ENCODE data around the gene CCDC61. TPM values are rescaled to one million over a fixed set of nuclear protein-coding genes. Genes with fewer than 3 reads are reported as not detected.
A peak's percentile ranks its signal among the peaks of the same experiment; 100 is the strongest.

The CCDC61 gene
- total RNA-seq (2014; rRNA removed; shearing (Covaris generic)) (6.9 and 9.0 TPM in 2 replicates), polyA plus RNA-seq (2016; fragmentation: Nextera tagmentation; extraction: Ambion mirVana) (1.6 and 2.6 TPM in 2 replicates)

GRCh38 chr19:45994998-45995714, at the start of gene CCDC61:
Gene CCDC61, plus strand, starts transcription at chr19:45995467. Its CDS starts 7,552 bp downstream, at chr19:46003019.
- no peaks in the 10 kb centered on the region for H4K20me1 ChIP-seq (ENCODE audit: insufficient read depth)
- peaks cover 11% of the 10 kb centered on the region; the same call in 1 of the 2 replicates for H3K79me2 ChIP-seq (ENCODE audit: insufficient read depth)
- H3K36me3 ChIP-seq (ENCODE audit: low read depth), result no peaks in the 10 kb centered on the region
- H3K9me3 ChIP-seq (ENCODE audit: low read depth), result no peaks in the 10 kb centered on the region
- H3K9ac ChIP-seq, result peak within 1 kb of the TSS; percentile 85
- peaks cover 4% of the 10 kb centered on the region; the same call in 1 of the 2 replicates for H3K4me1 ChIP-seq (ENCODE audit: insufficient read depth)
- WGBS, 2 experiments (ENCODE audit: low coverage in 1 of 2, low lambda C conversion rate in 2 of 2, missing lambda C conversion rate in 2 of 2), result 1% methylated on average over 33 to 34 of the region's 34 CpGs
- H2AFZ ChIP-seq, result peak within 1 kb of the TSS; percentile 94
- no peaks in the 10 kb centered on the region for H3K27me3 ChIP-seq (replicated peaks; ENCODE audit: insufficient read depth)
- TF ChIP-seq EZH2 (IDR thresholded peaks at IDR 0.05; ENCODE audit: insufficient read depth, poor library complexity, severe bottlenecking) (no peak), EZH2phosphoT487 (IDR thresholded peaks at IDR 0.05; ENCODE audit: insufficient read depth, low read depth) (no peak)
- no peaks in the 10 kb centered on the region for H3F3A ChIP-seq (ENCODE audit: insufficient read depth)
- H3K4me2 ChIP-seq (ENCODE audit: unreplicated experiment), result peak within 1 kb of the TSS; percentile 92
- in situ Hi-C loops (cut with MboI), result no loop called here
- H3K4me3 ChIP-seq, result peak within 1 kb of the TSS; percentile 93
- peak; percentile 98 for DNase-seq
- no peaks in the 10 kb centered on the region for H3K9me2 ChIP-seq (ENCODE audit: insufficient read depth)
- H3K27ac ChIP-seq, result peak within 1 kb of the TSS; percentile 17; the same call in 1 of the 2 replicates

GRCh38 chr19:45947926-45948325, 47.3 kb upstream of the CCDC61 start:
- peak; percentile 54 for DNase-seq
- Histone ChIP-seq H3K36me3 (ENCODE audit: low read depth) (no peaks in the 10 kb centered on the region), H3K4me1 (ENCODE audit: insufficient read depth) (no peaks in the 10 kb centered on the region), H3K4me3 (no peak overlapping the region), H3K79me2 (ENCODE audit: insufficient read depth) (no peaks in the 10 kb centered on the region), H3K9ac (no peak overlapping the region), H3K9me3 (ENCODE audit: low read depth) (no peaks in the 10 kb centered on the region), H3K27me3 (replicated peaks; ENCODE audit: insufficient read depth) (peaks cover 10% of the 10 kb centered on the region), H2AFZ (no peak overlapping the region), H3F3A (ENCODE audit: insufficient read depth) (no peaks in the 10 kb centered on the region), H3K4me2 (ENCODE audit: unreplicated experiment) (no peak overlapping the region), H3K9me2 (ENCODE audit: insufficient read depth) (no peaks in the 10 kb centered on the region), H4K20me1 (ENCODE audit: insufficient read depth) (no peaks in the 10 kb centered on the region), H3K27ac (no peak overlapping the region)
- in situ Hi-C loops (cut with MboI), result no loop called here
- WGBS, 2 experiments (ENCODE audit: low coverage in 1 of 2, low lambda C conversion rate in 2 of 2, missing lambda C conversion rate in 2 of 2), result 75 to 80% methylated on average over 1 of the region's 1 CpG
- no peak for TF ChIP-seq EZH2 (IDR thresholded peaks at IDR 0.05; ENCODE audit: insufficient read depth, poor library complexity, severe bottlenecking)
- TF ChIP-seq EZH2phosphoT487 (IDR thresholded peaks at IDR 0.05; ENCODE audit: insufficient read depth, low read depth), result no peak

- no peaks in the 10 kb centered on the region for H3K79me2 ChIP-seq (ENCODE audit: insufficient read depth)
Measured at GRCh38 chr19:45952341-45952685, 43.0 kb upstream of the CCDC61 start.

GRCh38 chr19:45952686-45953505, 42.4 kb upstream of the CCDC61 start:
- Histone ChIP-seq H3K4me2 (ENCODE audit: unreplicated experiment) (peak overlapping the region; percentile 41), H3K27me3 (replicated peaks; ENCODE audit: insufficient read depth) (no peaks in the 10 kb centered on the region; the same call in 1 of the 2 replicates), H3K36me3 (ENCODE audit: low read depth) (no peaks in the 10 kb centered on the region), H3K9me2 (ENCODE audit: insufficient read depth) (no peaks in the 10 kb centered on the region), H3K4me1 (ENCODE audit: insufficient read depth) (no peaks in the 10 kb centered on the region), H4K20me1 (ENCODE audit: insufficient read depth) (no peaks in the 10 kb centered on the region), H3F3A (ENCODE audit: insufficient read depth) (no peaks in the 10 kb centered on the region), H2AFZ (peak overlapping the region; percentile 52; the same call in 1 of the 2 replicates), H3K27ac (no peak overlapping the region), H3K79me2 (ENCODE audit: insufficient read depth) (no peaks in the 10 kb centered on the region), H3K9me3 (ENCODE audit: low read depth) (no peaks in the 10 kb centered on the region), H3K4me3 (peak overlapping the region; percentile 48), H3K9ac (no peak overlapping the region)
- in situ Hi-C loops (cut with MboI), result no loop called here
- peak; percentile 71 for DNase-seq
- 8 to 10% methylated on average over 36 to 43 of the region's 43 CpGs for WGBS, 2 experiments (ENCODE audit: low coverage in 1 of 2, low lambda C conversion rate in 2 of 2, missing lambda C conversion rate in 2 of 2)
- TF ChIP-seq EZH2 (IDR thresholded peaks at IDR 0.05; ENCODE audit: insufficient read depth, poor library complexity, severe bottlenecking) (no peak), EZH2phosphoT487 (IDR thresholded peaks at IDR 0.05; ENCODE audit: insufficient read depth, low read depth) (no peak)

More at GRCh38 chr19:45952341-45952685, 43.0 kb upstream of the CCDC61 start:
- Histone ChIP-seq H3K4me2 (ENCODE audit: unreplicated experiment) (no peak overlapping the region), H3K27ac (no peak overlapping the region), H3K4me3 (no peak overlapping the region), H3K9me2 (ENCODE audit: insufficient read depth) (no peaks in the 10 kb centered on the region), H3K36me3 (ENCODE audit: low read depth) (no peaks in the 10 kb centered on the region), H3F3A (ENCODE audit: insufficient read depth) (no peaks in the 10 kb centered on the region), H2AFZ (no peak overlapping the region), H3K9ac (no peak overlapping the region), H3K9me3 (ENCODE audit: low read depth) (no peaks in the 10 kb centered on the region), H3K4me1 (ENCODE audit: insufficient read depth) (no peaks in the 10 kb centered on the region), H4K20me1 (ENCODE audit: insufficient read depth) (no peaks in the 10 kb centered on the region), H3K27me3 (replicated peaks; ENCODE audit: insufficient read depth) (no peaks in the 10 kb centered on the region; the same call in 1 of the 2 replicates)
- TF ChIP-seq EZH2phosphoT487 (IDR thresholded peaks at IDR 0.05; ENCODE audit: insufficient read depth, low read depth) (no peak), EZH2 (IDR thresholded peaks at IDR 0.05; ENCODE audit: insufficient read depth, poor library complexity, severe bottlenecking) (no peak)
- in situ Hi-C loops (cut with MboI), result no loop called here
- DNase-seq, result no peak
- WGBS, 2 experiments (ENCODE audit: low coverage in 1 of 2, low lambda C conversion rate in 2 of 2, missing lambda C conversion rate in 2 of 2), result 35 to 36% methylated on average over 7 to 8 of the region's 8 CpGs

Measured in GM23248 (cell line).